Endothelial cell (in vitro differentiated cells): ENCODE data around the gene ASPHD2. TPM values are rescaled to one million over a fixed set of nuclear protein-coding genes. Genes with fewer than 3 reads are reported as not detected.

Source experiments
- DNase-seq: peaks from one replicate; pipeline ENCODE4 v3.0.0; 2021; ENCODE audit warnings: low spot score
- H3K27ac Mint-ChIP-seq: one replicate; pipeline ENCODE4 v1.8.0; 2021; ENCODE audit warnings: mixed read lengths, inconsistent platforms; ENCODE audit not compliant: unreplicated experiment
- H3K27me3 Mint-ChIP-seq: one replicate; pipeline ENCODE4 v1.8.0; 2021; ENCODE audit warnings: mild to moderate bottlenecking, moderate library complexity, mixed read lengths, inconsistent platforms; ENCODE audit not compliant: unreplicated experiment
- H3K36me3 Mint-ChIP-seq: one replicate; pipeline ENCODE4 v1.8.0; 2021; ENCODE audit warnings: mild to moderate bottlenecking, low read depth, mixed read lengths, inconsistent platforms; ENCODE audit not compliant: unreplicated experiment
- H3K4me1 Mint-ChIP-seq: one replicate; pipeline ENCODE4 v1.8.0; 2021; ENCODE audit warnings: mild to moderate bottlenecking, mixed read lengths, inconsistent platforms; ENCODE audit not compliant: unreplicated experiment
- H3K4me3 Mint-ChIP-seq: one replicate; pipeline ENCODE4 v1.8.0; 2021; ENCODE audit warnings: mild to moderate bottlenecking, mixed read lengths, inconsistent platforms; ENCODE audit not compliant: unreplicated experiment
- H3K9me3 Mint-ChIP-seq: one replicate; pipeline ENCODE4 v1.8.0; 2021; ENCODE audit warnings: mixed read lengths, inconsistent platforms; ENCODE audit not compliant: unreplicated experiment
- total RNA-seq: library from RNA; stranded (reverse); fragmentation: NEBNext Ultra II Directional; extraction: Animal tissue kit (Norgen Biotek cat#: 25700); gene quantifications from one replicate; pipeline ENCODE4 v1.2.1, GENCODE V29; 2021; ENCODE audit not compliant: unreplicated experiment
- TF ChIP-seq, protein P1 (sequence below): fragments of 200-600 bp; sonication (generic); IDR thresholded peaks from one replicate; pipeline ENCODE4 v1.5.0; 2021; ENCODE audit warnings: antibody characterized with exemption; ENCODE audit not compliant: unreplicated experiment

Gene ASPHD2
- total RNA-seq, 1 donor from 2014 or later, result 14.5 TPM

DNA sequence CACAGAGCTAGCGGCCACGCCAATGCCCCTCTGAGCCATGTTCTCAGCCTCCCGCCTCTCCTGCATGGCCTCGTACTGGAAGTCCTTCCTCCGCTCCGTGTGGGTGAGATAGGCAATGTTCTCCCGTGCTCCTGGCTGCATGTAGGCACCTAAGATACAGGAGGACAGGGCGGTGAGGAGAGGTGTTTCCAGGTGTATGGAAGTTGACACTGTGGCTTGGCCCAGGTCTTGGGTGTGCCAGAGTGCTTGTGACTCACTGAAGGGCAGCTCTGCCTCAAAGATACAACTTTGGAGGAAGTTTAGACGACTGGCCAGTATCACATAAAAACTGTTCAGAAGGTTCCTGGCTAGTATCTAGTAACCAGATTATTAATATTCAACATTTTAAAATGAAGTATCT is 63.2 kb downstream of the ASPHD2 start:
- no peak overlapping the region for H3K4me3 Mint-ChIP-seq
- peaks cover 1% of the 10 kb centered on the region for H3K27me3 Mint-ChIP-seq
- H3K36me3 Mint-ChIP-seq, result peaks cover 33% of the 10 kb centered on the region

DNA sequence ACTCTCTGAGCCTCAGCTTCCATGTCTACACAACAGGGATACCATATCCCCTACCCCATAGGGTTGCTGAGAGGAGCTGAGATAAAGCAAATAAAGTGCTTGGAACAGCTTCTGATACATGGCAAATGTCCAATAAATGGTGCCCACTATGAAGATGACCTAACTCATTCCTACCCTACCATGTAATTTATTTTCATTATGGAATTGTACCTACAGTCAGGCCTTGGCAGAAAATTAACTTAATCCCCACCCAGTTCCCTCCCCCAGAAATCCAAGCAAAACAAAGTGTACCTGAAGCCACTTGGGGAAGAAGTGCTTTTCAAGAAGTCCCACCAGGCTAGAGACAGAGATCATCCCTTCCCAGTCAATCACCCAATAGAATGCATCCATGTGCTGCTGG is 65.4 kb downstream of the ASPHD2 start:
- TF ChIP-seq, protein P1, sequence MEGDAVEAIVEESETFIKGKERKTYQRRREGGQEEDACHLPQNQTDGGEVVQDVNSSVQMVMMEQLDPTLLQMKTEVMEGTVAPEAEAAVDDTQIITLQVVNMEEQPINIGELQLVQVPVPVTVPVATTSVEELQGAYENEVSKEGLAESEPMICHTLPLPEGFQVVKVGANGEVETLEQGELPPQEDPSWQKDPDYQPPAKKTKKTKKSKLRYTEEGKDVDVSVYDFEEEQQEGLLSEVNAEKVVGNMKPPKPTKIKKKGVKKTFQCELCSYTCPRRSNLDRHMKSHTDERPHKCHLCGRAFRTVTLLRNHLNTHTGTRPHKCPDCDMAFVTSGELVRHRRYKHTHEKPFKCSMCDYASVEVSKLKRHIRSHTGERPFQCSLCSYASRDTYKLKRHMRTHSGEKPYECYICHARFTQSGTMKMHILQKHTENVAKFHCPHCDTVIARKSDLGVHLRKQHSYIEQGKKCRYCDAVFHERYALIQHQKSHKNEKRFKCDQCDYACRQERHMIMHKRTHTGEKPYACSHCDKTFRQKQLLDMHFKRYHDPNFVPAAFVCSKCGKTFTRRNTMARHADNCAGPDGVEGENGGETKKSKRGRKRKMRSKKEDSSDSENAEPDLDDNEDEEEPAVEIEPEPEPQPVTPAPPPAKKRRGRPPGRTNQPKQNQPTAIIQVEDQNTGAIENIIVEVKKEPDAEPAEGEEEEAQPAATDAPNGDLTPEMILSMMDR, result no peak
- no peak for DNase-seq
- peaks cover 37% of the 10 kb centered on the region for H3K36me3 Mint-ChIP-seq
- peak overlapping the region; percentile 51 for H3K4me3 Mint-ChIP-seq
- H3K27me3 Mint-ChIP-seq, result peaks cover 1% of the 10 kb centered on the region
- H3K27ac Mint-ChIP-seq, result no peak overlapping the region
- no peaks in the 10 kb centered on the region for H3K9me3 Mint-ChIP-seq
- H3K4me1 Mint-ChIP-seq, result peaks cover 4% of the 10 kb centered on the region

More for the DNA sequence above, 63.2 kb downstream of the ASPHD2 start:
- Mint-ChIP-seq H3K27ac (no peak overlapping the region), H3K9me3 (no peaks in the 10 kb centered on the region), H3K4me1 (peaks cover 11% of the 10 kb centered on the region)
- TF ChIP-seq, protein P1, result no peak
- DNase-seq, result no peak

Other genes starting within 250 kb of the ASPHD2 start
- 34.2 TPM for gene HPS4, start 54.5 kb downstream of the ASPHD2 start, total RNA-seq
- 19.5 TPM for gene SRRD, start 54.6 kb downstream of the ASPHD2 start, total RNA-seq
- 38.6 TPM for gene TFIP11, start 83.2 kb downstream of the ASPHD2 start, total RNA-seq
- 59.3 TPM for gene TPST2, start 160.9 kb downstream of the ASPHD2 start, total RNA-seq
- gene CRYBB1, start 188.8 kb downstream of the ASPHD2 start, total RNA-seq, result 9.5 TPM
- 0.46 TPM for gene CRYBA4, start 192.7 kb downstream of the ASPHD2 start, total RNA-seq
- 1.2 TPM for gene MIAT, start 228.3 kb downstream of the ASPHD2 start, total RNA-seq